ENCODE measurements around the gene CGGBP1. TPM values are rescaled to one million over a fixed set of nuclear protein-coding genes. Genes with fewer than 3 reads are reported as not detected.

CGGBP1 gene
- 100 to 1,000 TPM in 2 of 4 donors, 10 to 100 TPM in 2; 86.2 to 130 (median 96.8) TPM for total RNA-seq

GRCh38 chr3:88058581-88059379 is at the start of gene CGGBP1, which contains the start of gene ZNF654:
Gene CGGBP1, minus strand, starts transcription at chr3:88059005. Its CDS starts 3,029 bp downstream, at chr3:88055976.
Gene ZNF654, plus strand, starts transcription at chr3:88059255. Its CDS starts 65 bp downstream, at chr3:88059320.
- Histone ChIP-seq H3K36me3 (no peaks in the 10 kb centered on the region), H3K4me3 (peak within 1 kb of the TSS; percentile 87 to 95), H3K4me1 (peaks cover 0 to 6% of the 10 kb centered on the region in 2 donors), H3K27ac (peak within 1 kb of the TSS; percentile 96 to 97), H3K27me3 (no peaks in the 10 kb centered on the region), H3K9me3 (no peaks in the 10 kb centered on the region)
- TF ChIP-seq POLR2A (IDR thresholded peaks at IDR 0.05) (peak; percentile 78 to 82), CTCF (IDR thresholded peaks at IDR 0.05) (peak in 2 of 4 experiments; percentile 17 to 18)
- intact Hi-C loops (cut with DNase I; ENCODE audit: low total_unique reads): no loop called here
- DNase-seq: peak; percentile 99

GRCh38 chr3:88105325-88105724 is 46.5 kb upstream of the CGGBP1 start:
- Histone ChIP-seq H3K27ac (no peak overlapping the region), H3K4me1 (no peaks in the 10 kb centered on the region), H3K36me3 (no peaks in the 10 kb centered on the region), H3K9me3 (no peaks in the 10 kb centered on the region), H3K4me3 (no peak overlapping the region), H3K27me3 (no peaks in the 10 kb centered on the region)
- no peak for TF ChIP-seq POLR2A (IDR thresholded peaks at IDR 0.05)
- no peak for TF ChIP-seq CTCF (IDR thresholded peaks at IDR 0.05)
- DNase-seq: no peak
- intact Hi-C loops (cut with DNase I; ENCODE audit: low total_unique reads): no loop called here

GRCh38 chr3:88101142-88101541 is 42.3 kb upstream of the CGGBP1 start:
- DNase-seq: no peak
- intact Hi-C loops (cut with DNase I; ENCODE audit: low total_unique reads): no loop called here
- no peaks in the 10 kb centered on the region for H3K9me3 ChIP-seq

GRCh38 chr3:88093266-88093665 is 34.5 kb upstream of the CGGBP1 start:
- TF ChIP-seq POLR2A (IDR thresholded peaks at IDR 0.05): no peak
- TF ChIP-seq CTCF (IDR thresholded peaks at IDR 0.05): no peak
- no peak overlapping the region for H3K27ac ChIP-seq
- no peaks in the 10 kb centered on the region for H3K4me1 ChIP-seq
- DNase-seq: no peak
- no peaks in the 10 kb centered on the region for H3K27me3 ChIP-seq
- intact Hi-C loops (cut with DNase I; ENCODE audit: low total_unique reads): no loop called here
- H3K4me3 ChIP-seq: no peak overlapping the region
- no peaks in the 10 kb centered on the region for H3K9me3 ChIP-seq
- H3K36me3 ChIP-seq: no peaks in the 10 kb centered on the region

More at GRCh38 chr3:88101142-88101541, 42.3 kb upstream of the CGGBP1 start:
- TF ChIP-seq CTCF (IDR thresholded peaks at IDR 0.05) (no peak), POLR2A (IDR thresholded peaks at IDR 0.05) (no peak)
- Histone ChIP-seq H3K4me1 (no peaks in the 10 kb centered on the region), H3K4me3 (no peak overlapping the region), H3K36me3 (no peaks in the 10 kb centered on the region), H3K27ac (no peak overlapping the region), H3K27me3 (no peaks in the 10 kb centered on the region)

- no peak overlapping the region for H3K4me3 ChIP-seq
- H3K27me3 ChIP-seq: no peaks in the 10 kb centered on the region
- no peaks in the 10 kb centered on the region for H3K9me3 ChIP-seq
- no peak for DNase-seq
- H3K36me3 ChIP-seq: no peaks in the 10 kb centered on the region
- intact Hi-C loops (cut with DNase I; ENCODE audit: low total_unique reads): no loop called here
- no peak overlapping the region for H3K27ac ChIP-seq
- TF ChIP-seq CTCF (IDR thresholded peaks at IDR 0.05): no peak
- no peaks in the 10 kb centered on the region for H3K4me1 ChIP-seq
These were observed 33.5 kb upstream of the CGGBP1 start for GRCh38 chr3:88092270-88092669.
